NCI-H146 treated with DMSO at 0.1 percent for 48 hours (cell line): ENCODE results near the gene UBE2I.
"Not testable (repeated sequence)": the region's sequence is repeated elsewhere in the genome, so short reads cannot be mapped to it uniquely, and the experiment has no call there.

Experiments used
- DNase-seq: peaks from one replicate; lab custom pipeline; 2025; ENCODE audit not compliant: unreplicated experiment; lab: John Stamatoyannopoulos, UW

UBE2I gene

DNA sequence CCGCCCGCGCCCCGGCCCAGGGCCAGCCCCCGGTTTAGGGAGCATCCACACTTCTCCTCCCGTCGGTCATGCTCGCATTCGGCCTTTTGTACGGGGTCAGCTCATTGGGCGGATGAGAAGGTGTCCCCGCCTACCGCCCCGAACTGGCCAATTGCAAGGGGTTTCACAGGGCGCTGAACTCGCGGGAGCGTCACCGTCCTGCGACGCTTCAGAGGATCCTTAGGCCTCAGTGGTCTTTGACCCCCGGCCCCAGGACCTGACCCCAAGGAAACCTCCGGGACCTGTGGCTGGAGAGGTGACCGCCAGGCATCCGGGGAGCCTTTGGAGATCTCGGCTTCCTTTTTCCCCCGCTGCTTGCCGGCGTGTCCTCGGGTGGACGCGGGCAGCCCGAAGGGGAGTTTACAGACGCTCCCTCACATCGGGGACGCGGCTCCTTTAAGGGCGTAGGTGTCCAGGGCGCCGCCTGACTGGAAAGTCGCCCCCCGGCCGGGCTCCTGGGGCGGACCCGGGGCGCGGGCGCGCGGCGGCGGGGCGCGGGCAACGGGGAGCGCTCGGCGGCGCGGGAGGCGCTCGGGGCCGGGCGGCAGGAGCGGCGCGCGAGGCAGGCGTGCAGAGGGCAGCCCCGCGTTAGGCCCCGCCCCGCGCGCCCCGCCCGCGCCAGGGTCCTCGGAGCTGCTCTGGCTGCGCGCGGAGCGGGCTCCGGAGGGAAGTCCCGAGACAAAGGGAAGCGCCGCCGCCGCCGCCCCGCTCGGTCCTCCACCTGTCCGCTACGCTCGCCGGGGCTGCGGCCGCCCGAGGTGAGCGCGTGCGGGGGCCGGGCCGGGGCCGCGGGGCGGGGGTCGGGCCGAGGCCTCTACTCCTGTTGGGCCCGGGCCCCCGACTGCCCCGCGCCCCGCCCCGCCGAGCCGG lies at the start of gene UBE2I:
UBE2I (plus strand) TSS at position 660 of the 909 bp plus-strand sequence. CDS start 4,395 bp downstream, outside the sequence.
- DNase-seq = peak; percentile 92

DNA sequence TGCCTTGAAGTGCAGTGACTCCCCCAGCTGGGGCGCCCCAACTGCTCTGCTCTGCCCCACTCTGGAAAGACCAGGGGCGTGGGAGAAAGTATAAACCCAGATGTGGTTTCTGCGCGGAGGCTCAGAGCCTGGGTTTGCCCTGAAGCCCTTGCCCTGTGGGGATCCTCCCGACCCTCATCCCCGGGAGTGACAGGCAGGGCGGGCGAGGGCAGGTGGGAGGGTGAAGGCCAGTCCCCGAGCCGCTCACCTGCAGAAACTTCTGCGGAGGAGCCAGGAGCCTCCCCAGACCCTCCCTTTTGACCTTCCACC lies 49.7 kb upstream of the UBE2I start:
- DNase-seq = no peak

DNA sequence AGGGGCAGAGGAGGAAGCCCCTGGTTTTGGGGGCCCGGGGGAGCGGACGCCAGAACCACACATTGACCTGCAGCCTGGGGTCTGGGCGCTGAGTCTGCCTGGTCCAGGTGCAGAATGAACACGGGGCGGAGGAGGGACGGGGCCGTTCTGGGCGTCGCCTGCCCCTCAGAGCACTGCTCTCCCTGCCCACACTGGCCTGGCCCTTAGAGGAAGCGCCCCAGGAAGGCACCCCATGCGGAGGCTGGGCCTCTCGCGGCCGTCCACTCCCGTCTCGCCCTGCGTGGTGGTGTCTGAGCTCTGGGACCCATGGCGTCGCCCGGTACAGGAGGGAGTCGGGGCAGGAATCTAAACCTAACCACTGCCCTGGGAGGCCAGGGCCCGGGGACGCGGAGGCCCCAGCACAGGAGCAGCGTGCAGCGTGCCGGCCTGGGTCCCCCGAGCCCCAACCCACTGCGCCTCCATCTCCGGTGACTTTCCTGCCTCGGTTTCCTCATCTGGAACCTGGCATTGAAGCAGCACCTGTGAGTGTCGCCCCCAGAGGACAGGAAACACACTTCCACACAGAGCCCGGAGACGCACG lies 49.2 kb upstream of the UBE2I start:
- DNase-seq = no peak

DNA sequence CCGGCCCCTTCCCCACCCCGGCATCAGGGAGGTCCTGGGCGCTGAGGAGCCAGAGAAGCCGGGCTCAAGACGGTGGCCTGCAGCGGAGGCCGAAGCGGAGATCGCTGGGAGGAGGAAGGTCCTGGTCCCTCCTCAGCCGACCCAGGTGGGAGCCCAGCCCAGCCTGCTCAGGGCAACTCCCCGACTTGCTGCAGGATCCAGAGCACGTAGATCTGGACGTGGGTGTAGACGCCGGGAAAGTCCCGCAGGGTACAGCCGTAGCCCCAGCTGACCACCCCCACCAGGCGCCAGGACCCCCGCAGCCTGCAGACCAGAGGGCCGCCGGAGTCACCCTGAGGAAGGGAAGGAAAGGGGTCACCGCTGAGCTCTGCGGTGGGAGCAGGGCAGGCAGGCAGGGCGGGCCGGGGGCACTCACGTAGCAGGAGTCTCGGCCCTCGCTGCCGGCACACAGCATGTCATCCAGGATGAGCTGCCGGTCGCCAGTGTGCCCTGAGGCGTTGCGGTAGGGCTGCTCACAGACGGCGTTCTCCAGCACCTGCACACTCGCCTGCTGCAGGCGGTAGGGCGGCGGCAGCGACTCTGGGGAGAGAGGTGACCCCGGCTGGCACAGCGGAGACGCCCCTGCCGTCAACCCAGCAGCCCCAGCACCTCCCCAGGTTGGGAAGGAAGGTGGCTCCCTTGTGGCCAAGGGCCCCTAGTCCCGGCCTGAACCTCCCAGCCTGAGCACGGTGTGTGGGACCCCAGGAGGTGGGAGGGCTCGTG lies 48.1 kb upstream of the UBE2I start:
- DNase-seq = peak; percentile 68

DNA sequence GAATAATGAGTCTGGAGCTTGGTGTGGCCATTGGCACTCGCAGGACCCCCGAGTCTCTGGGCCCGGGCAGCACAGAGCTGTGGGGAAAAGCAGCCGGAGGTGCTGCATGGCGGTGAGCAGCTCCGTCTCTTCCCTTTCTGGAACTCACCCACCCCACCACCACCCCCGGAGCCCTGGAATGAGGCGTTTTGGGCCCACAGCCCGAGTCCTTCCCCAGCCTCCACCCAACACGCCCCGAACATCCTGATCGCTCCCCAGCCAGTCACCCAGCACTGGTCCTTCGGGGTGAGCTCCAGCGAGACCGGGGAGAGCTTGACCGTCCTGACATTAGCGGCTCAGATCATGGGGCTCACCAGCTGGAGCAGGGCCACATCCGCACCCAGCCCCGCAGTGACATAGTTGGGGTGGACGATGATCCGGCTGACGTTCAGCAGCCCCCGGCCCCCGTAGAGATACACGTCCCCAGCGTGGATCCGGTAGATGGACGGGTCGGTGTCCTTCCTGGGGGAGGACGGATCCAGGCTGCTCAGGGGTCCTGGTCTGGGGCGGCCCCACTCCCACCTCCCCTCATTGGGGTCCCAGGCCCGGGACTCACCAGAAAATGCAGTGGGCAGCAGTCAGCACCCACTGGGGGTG lies 47.1 kb upstream of the UBE2I start:
- no peak for DNase-seq

DNA sequence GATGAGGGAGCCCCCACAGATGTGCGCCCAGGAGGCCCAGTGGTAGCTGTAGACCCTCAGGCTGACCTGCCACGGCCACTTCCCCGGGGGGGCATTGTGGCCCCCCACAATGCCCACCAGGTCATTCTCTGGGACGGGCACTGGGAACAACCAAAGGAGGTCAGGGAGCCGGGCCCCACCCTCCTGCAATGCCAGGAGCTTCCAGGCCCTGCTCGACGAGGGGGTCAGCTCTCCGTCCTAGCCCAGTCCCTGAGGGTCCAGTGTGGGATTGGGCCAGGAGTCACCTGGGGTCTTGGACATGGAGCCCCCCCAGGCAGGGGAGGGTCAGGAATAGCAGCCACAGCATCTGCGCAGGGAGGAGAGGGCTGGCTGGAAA lies 46.6 kb upstream of the UBE2I start:
- no peak for DNase-seq

DNA sequence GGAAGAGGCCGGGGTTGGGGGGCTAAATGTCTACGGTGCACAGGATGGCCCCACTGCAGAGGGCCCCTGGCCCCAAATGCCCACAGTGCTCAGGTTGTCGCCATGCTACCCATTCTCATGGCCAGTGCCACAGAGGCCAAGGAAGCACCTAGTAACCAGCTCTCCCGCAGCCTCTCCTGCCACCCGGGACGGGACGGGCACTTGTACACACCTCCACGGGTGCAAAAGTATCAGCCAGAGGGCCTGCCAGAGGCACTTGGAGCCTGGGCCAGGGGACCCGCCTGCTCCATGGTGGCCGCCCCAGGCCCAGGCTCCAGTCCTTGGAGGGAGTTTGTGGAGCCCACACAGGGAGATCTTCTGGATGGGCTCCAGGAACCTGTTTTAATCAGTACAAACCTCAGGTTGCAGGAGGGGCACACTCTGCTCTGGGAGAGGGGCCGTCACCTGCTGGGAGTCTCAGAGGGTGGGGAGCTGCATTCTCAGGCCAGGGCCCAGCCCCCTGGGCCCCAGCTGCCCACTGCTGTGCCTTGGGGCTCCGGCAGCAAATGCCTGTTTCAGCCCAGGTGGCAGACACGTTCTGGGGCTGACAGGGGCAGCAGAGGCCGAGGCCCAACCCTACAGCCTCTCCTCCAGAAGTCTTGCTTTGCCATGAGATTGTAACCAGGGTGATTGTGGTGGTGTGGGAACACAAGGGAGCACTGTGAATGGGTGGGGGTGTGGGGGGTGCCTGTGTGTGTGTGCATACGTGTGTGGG lies 45.7 kb upstream of the UBE2I start:
- DNase-seq = no peak

DNA sequence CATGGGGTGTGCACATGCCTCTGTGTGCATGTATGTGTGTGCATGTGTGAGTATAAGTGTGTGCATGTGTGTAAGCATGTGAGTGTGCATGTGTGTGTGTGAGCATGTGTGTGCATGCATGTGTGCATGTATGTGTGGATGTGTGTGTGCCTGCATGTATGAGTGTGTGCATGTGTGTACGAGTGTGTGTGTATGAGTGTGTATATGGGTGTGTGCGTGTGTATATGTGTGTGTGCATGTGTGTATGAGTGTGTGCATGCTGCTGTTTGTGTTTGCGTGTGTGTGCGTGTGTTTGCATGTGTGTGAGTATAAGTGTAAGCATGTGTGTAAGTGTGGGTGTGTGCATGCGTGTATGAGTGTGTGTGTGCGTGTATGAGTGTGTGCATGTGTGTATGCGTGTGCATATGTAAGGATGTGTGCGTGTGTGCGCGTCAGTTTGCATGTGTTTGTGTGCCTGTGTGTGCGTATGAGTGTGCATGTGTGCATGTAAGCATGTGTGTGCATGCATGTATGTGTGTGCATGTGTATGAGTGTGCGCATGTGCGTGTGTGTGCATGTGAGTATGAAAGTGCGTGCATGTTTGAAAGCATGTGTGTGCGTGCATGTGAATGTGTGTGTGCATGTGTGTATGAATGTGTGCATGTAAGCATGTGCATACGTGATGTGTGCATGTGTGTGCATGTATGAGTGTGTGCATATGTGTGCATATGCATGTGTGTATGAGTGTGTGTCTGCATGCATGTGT lies 44.9 kb upstream of the UBE2I start:
- no peak for DNase-seq

DNA sequence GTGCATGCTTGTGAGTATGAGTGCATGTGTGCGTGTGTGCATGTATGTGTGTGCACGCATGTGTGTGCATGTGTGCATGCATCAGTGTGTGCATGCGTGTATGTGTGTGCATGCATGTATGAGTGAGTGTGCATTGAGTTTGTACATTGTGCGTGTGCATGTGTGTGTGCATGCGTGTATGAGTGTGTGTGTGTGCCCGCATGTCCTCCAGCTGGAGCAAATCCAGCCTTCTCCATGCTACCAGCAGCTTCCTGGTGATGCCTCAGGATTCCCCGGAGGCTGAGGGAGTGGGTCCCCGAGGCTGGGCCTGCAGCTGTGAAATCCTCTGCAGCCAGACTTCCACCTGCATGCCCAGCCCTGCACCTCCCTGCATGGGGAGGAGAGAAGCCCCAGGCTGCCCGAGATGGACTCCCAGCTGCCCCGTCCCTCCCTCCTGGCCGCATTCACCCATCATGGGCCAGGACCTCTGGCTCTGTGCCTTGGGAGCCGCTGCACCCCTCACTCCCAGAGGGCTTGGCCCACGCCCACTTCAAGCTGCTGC lies 44.3 kb upstream of the UBE2I start:
- DNase-seq = no peak

DNA sequence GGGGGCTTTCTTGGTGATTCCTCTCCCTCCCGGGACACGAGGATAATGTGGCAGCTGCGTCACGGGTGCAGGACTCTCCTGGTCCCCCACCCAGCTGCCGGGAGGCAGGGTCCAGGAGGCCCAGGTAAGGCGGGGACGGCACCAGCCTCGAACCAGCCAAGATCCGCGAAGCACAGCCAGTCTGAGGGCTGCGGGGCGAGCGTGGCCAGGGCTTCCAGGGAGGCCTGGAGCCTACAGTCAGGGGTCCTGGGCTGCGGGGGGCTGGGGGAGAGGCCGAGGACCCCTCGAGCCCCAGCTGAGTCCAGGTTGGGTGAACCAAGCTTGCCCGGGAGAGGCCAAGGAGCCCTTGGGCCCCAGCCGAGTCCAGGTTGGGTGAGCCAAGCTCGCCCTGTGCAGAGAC lies 43.6 kb upstream of the UBE2I start:
- no peak for DNase-seq

DNA sequence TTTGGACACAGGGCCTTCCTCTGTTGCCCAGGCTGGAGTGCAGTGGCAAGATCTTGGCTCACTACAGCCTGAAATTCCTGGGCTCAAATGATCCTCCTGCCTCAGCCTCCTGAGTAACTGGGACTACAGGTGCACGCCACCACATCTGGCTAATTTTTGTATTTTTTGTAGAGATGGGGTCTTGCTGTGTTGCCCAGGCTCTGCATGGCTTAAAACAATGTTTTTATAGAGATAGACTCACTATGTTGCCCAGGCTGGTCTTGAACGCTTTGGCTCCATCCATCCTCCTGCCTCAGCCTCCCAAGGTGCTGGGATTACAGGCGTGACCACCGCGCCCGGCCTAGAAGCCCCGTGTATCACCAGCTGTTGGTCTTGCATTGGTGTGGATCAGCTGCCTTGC lies 40.0 kb upstream of the UBE2I start:
- not testable (repeated sequence) for DNase-seq

DNA sequence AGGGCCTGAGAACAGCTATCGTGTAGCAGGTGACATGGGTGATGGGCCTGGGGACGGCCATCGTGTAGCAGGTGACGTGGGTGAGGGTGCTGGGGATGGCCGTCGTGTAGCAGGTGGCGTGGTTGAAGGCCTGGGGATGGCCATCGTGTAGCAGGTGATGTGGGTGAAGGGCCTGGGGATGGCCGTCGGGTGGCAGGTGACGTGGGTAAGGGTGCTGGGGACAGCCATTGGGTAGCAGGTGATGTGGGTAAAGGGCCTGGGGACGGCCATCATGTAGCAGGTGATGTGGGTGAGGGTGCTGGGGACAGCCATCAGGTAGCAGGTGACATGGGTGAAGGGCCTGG lies 38.1 kb upstream of the UBE2I start:
- DNase-seq = no peak

DNA sequence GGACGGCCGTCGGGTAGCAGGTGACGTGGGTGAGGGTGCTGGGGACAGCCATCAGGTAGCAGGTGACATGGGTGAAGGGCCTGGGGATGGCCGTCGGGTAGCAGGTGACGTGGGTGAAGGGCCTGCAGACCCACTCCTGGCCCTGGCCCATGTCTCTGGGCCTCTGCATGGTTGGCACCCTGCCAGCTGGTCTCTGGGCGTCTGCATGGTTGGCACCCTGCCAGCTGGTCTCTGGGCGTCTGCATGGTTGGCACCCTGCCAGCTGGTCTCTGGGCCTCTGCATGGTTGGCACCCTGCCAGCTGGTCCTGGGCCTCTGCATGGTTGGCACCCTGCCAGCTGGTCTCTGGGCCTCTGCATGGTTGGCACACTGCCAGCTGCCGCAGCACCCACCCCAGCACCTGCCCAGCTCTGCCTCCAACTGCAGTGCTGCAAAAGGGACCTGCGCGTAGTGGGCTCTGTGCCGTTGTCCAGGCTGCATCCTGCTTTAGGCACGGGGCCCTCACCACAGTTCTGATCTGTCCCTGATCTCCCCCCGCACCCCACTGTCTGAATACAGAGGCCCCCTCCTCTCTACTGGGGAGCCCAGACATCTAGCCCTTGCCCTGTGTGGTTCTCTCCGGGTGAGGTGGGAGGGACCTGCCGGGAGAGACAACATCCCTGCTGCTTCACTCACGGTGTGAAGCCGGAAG lies 37.6 kb upstream of the UBE2I start:
- DNase-seq = peak; percentile 78

DNA sequence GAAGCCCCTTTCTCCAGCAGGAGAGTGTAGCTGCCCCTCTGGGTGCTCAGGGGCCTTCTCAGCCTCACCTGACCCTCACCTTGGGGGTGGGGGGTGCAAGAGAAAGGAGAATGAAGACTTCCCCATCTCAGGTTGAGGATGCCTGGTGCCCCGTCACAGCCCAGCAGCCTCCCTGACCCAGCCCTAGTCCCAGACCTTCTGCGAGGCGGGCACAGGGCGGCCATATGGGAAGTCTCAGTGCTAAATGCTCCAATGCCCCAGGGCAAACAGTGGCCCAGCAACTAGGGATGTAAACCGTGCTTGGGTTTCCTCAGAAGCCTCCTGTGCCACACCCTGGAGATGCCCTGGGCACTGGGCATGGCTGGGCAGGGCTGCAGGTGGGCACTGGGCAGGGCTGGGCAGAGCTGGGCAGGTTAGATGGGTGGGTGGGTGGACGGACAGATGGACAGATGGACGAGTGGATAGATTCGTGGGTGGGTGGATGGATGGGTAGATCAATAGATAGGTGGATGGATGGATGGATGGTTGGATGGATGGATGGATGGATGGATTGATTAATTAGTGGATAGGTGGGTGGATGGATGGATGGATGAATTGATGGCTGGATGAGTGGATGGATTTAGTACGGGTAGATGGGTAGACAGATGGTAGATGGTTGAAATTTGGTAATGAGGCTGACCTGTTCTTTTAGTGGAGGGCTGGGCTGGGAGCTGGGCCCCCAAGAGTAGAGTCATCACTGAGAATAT lies 36.8 kb upstream of the UBE2I start:
- DNase-seq = no peak

DNA sequence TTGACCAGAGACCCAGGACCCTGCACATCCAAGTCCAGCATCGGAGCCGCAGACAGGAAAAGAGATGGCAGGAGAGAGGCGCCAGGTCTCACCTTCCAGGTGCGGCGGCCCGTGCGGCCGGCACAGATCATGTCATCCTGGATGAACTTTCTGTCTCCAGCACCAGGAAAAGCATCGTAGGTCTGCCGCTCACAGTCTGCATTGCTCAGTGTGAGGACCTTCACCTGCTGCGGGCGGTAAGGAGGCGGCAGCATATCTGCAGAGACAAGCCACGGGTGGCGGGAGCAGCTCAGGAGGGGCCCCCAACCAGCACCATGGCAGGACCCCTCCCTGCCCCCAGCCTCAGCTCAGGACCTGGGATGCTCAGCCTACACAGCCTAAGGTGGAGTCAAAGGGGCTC lies 35.6 kb upstream of the UBE2I start:
- no peak for DNase-seq

DNA sequence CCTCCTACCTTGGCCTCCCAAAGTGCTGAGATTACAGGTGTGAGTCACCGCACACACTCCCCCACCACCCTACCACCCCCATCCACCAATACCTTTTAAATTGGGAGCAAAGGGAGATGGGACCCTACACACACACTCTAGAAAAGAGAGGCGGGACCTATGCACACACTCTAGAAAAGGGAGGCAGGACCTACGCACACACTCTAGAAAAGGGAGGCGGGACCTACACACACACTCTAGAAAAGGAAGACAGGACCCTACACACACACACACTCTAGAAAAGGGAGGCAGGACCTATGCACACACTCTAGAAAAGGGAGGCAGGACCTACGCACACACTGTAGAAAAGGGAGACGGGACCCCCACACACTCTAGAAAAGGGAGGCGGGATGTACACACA lies 34.7 kb upstream of the UBE2I start:
- no peak for DNase-seq

DNA sequence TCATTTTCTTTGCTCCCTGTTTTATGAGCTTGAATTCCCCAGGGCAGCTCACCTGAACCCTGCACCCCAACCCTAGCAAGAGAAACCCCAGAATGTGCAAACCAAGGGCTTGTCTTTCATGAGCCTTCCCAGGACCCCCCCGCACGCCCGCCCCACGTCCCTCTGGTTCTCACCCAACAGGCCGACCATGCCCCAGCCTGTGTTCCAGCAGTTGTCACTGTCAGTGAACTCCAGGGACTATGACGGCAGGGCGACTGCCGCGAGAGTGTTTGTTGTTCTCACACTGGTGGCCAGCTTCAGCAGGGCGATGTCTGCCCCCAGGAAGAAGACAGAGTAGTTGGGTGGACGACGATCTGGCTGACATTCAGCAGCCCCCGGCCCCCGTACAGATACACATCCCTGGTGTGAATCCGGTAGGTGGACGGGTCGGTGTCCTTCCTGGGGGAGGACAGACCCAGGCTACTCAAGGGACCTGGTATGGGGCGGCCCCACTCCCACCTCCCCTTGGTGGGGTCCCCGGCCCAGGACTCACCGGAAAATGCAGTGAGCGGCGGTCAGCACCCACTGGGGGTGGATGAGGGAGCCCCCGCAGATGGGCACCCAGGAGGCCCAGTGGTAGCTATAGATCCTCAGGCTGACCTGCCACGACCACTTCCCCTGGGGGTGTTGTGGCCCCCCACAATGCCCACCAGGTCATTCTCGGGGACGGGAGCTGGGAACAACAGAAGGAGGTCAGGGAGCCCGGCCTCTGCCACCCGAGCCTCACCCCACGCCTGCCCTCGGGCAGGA lies 33.5 kb upstream of the UBE2I start:
- DNase-seq = no peak

DNA sequence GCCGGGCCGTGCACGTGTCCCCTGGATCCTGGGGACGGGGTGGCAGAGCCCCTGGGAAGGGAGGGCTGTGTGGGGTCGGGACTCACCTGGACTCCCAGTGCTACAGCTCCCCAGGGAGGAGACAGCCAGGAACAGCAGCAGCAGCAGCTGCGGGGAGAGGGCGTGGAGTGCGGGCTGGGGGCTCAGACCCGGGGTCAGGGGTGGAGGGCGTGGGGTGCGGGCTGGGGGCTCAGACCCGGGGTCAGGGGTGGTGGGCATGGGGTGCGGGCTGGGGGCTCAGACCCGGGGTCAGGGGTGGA lies 32.9 kb upstream of the UBE2I start:
- DNase-seq = no peak
